WTC11 (cell line): ENCODE results near the gene GOLT1A.

Experiments used
- TCF7 ChIP-seq: sonication (generic); formaldehyde crosslinking; IDR thresholded peaks from 2 replicates; pipeline ENCODE4 v1.8.0; 2022; ENCODE audit warnings: mild to moderate bottlenecking, low read depth, missing genetic modification reagents, moderate library complexity
- ZNF317 ChIP-seq: sonication (generic); formaldehyde crosslinking; IDR thresholded peaks from 2 replicates; pipeline ENCODE4 v1.8.1; 2023; ENCODE audit warnings: low read depth, mild to moderate bottlenecking, moderate library complexity, missing genetic modification reagents, borderline replicate concordance

DNA sequence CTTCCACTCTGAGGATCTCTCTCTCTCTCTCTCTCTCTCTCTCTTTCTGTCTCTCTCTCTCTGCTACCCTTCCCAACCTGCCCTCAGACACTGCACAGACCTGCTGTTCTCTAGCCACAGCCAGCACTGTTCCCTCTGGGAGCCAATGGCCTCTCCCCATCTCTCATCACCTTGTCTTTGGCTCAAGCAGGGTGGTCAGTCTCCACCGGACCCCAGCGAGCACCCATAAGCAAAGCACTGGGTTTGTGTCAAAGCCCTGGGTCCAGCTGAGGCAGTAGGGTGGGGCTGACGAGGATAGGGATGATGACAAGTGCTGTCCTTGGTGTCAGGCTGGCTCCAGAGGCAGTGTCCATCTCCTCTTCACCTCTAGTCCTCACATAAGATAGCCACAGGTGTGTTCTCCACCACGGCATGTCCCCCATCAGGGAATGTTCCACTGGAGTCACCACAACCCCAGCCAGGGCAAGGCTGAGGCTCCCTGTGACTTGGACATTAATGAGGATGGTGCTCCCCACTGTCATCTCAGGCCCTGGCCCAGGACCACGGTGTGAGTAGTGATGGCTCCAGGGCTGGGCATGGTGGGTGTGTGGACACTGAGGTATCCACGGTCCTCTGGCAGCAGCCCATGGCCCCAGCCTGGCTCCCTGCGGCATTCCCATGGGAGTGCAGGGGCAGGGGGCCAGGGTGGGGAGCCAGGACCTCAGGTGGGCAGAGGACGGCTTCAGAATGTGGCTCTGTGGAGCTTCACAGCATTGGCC, 8.4 kb upstream of the GOLT1A start:
- TF ChIP-seq TCF7 (CRISPR knock-in tag), result no peak
- TF ChIP-seq ZNF317 (CRISPR knock-in tag), result no peak
